ENCODE data around the gene PSMB10.

Gene PSMB10

GRCh38 chr16:67949645-67950044, 13.0 kb upstream of the PSMB10 start:
- no peak overlapping the region for H3K4me3 ChIP-seq (ENCODE audit: severe bottlenecking)
- H3K27me3 ChIP-seq (ENCODE audit: insufficient read depth, poor library complexity, severe bottlenecking), result no peaks in the 10 kb centered on the region
- no peak overlapping the region for H3K27ac ChIP-seq (ENCODE audit: poor library complexity, severe bottlenecking)
- H3K4me1 ChIP-seq (ENCODE audit: insufficient read depth, poor library complexity, severe bottlenecking), result no peaks in the 10 kb centered on the region
- peak; percentile 59 for DNase-seq (ENCODE audit: low spot score)
- peaks cover 98% of the 10 kb centered on the region for H3K36me3 ChIP-seq (ENCODE audit: low read depth)
- ATAC-seq (ENCODE audit: low read depth), result no peak
- no peaks in the 10 kb centered on the region for H3K9me3 ChIP-seq (ENCODE audit: severe bottlenecking)
- TF ChIP-seq CTCF (IDR thresholded peaks at IDR 0.05; ENCODE audit: poor library complexity, severe bottlenecking), result no peak

- no peak for DNase-seq (ENCODE audit: low spot score)
- peaks cover 95% of the 10 kb centered on the region for H3K36me3 ChIP-seq (ENCODE audit: low read depth)
Observed at GRCh38 chr16:67948015-67948414, 11.4 kb upstream of the PSMB10 start.

GRCh38 chr16:67946966-67947558, 10.4 kb upstream of the PSMB10 start:
- ATAC-seq (ENCODE audit: low read depth) (no peak), DNase-seq (ENCODE audit: low spot score) (no peak)
- Histone ChIP-seq H3K27ac (ENCODE audit: poor library complexity, severe bottlenecking) (no peak overlapping the region), H3K4me3 (ENCODE audit: severe bottlenecking) (no peak overlapping the region), H3K27me3 (ENCODE audit: insufficient read depth, poor library complexity, severe bottlenecking) (no peaks in the 10 kb centered on the region), H3K9me3 (ENCODE audit: severe bottlenecking) (no peaks in the 10 kb centered on the region), H3K4me1 (ENCODE audit: insufficient read depth, poor library complexity, severe bottlenecking) (no peaks in the 10 kb centered on the region), H3K36me3 (ENCODE audit: low read depth) (peaks cover 97% of the 10 kb centered on the region)
- no peak for TF ChIP-seq CTCF (IDR thresholded peaks at IDR 0.05; ENCODE audit: poor library complexity, severe bottlenecking)

More at GRCh38 chr16:67948015-67948414, 11.4 kb upstream of the PSMB10 start:
- H3K4me3 ChIP-seq (ENCODE audit: severe bottlenecking), result no peak overlapping the region
- no peaks in the 10 kb centered on the region for H3K4me1 ChIP-seq (ENCODE audit: insufficient read depth, poor library complexity, severe bottlenecking)
- no peaks in the 10 kb centered on the region for H3K27me3 ChIP-seq (ENCODE audit: insufficient read depth, poor library complexity, severe bottlenecking)
- TF ChIP-seq CTCF (IDR thresholded peaks at IDR 0.05; ENCODE audit: poor library complexity, severe bottlenecking), result no peak
- no peak overlapping the region for H3K27ac ChIP-seq (ENCODE audit: poor library complexity, severe bottlenecking)
- no peak for ATAC-seq (ENCODE audit: low read depth)
- H3K9me3 ChIP-seq (ENCODE audit: severe bottlenecking), result no peaks in the 10 kb centered on the region

GRCh38 chr16:67946128-67946569, 9.5 kb upstream of the PSMB10 start:
- Histone ChIP-seq H3K36me3 (ENCODE audit: low read depth) (peaks cover 95% of the 10 kb centered on the region), H3K27ac (ENCODE audit: poor library complexity, severe bottlenecking) (no peak overlapping the region), H3K9me3 (ENCODE audit: severe bottlenecking) (no peaks in the 10 kb centered on the region), H3K4me1 (ENCODE audit: insufficient read depth, poor library complexity, severe bottlenecking) (no peaks in the 10 kb centered on the region), H3K4me3 (ENCODE audit: severe bottlenecking) (no peak overlapping the region), H3K27me3 (ENCODE audit: insufficient read depth, poor library complexity, severe bottlenecking) (no peaks in the 10 kb centered on the region)
- no peak for DNase-seq (ENCODE audit: low spot score)
- ATAC-seq (ENCODE audit: low read depth), result no peak
- no peak for TF ChIP-seq CTCF (IDR thresholded peaks at IDR 0.05; ENCODE audit: poor library complexity, severe bottlenecking)

- no peak overlapping the region for H3K27ac ChIP-seq (ENCODE audit: poor library complexity, severe bottlenecking)
- no peaks in the 10 kb centered on the region for H3K4me1 ChIP-seq (ENCODE audit: insufficient read depth, poor library complexity, severe bottlenecking)
Observed at GRCh38 chr16:67945392-67945933, 8.8 kb upstream of the PSMB10 start.

More at GRCh38 chr16:67945392-67945933, 8.8 kb upstream of the PSMB10 start:
- Histone ChIP-seq H3K4me3 (ENCODE audit: severe bottlenecking) (no peak overlapping the region), H3K27me3 (ENCODE audit: insufficient read depth, poor library complexity, severe bottlenecking) (no peaks in the 10 kb centered on the region), H3K36me3 (ENCODE audit: low read depth) (peaks cover 90% of the 10 kb centered on the region), H3K9me3 (ENCODE audit: severe bottlenecking) (no peaks in the 10 kb centered on the region)
- no peak for TF ChIP-seq CTCF (IDR thresholded peaks at IDR 0.05; ENCODE audit: poor library complexity, severe bottlenecking)
- no peak for ATAC-seq (ENCODE audit: low read depth)
- DNase-seq (ENCODE audit: low spot score), result no peak
